Sigmoid colon (tissue), 4 donors: ENCODE data around the gene DKK1.

Source experiments
- POLR2A ChIP-seq, 2 donors: fragments of 450-650 bp; IDR thresholded peaks; one replicate each; pipeline ENCODE4 v1.6.1; 2016; ENCODE audit warnings: antibody characterized with exemption in 2 of 2, mild to moderate bottlenecking in 2 of 2, moderate library complexity in 2 of 2
- POLR2AphosphoS5 ChIP-seq, 4 donors: sonication (generic); formaldehyde crosslinking; IDR thresholded peaks; one replicate each; pipeline ENCODE4 v1.6.1; 2017; ENCODE audit warnings: antibody characterized with exemption in 4 of 4
- TF ChIP-seq, protein P1 (sequence below), 4 experiments: fragments of 450-650 bp in 3 of 4; fragments of 200-600 bp in 1 of 4; IDR thresholded peaks; one replicate each; pipeline ENCODE4 v1.5.1; 2016 to 2019; ENCODE audit warnings: antibody characterized with exemption in 4 of 4, mild to moderate bottlenecking in 3 of 4, moderate library complexity in 2 of 4

- TF ChIP-seq, protein P1, sequence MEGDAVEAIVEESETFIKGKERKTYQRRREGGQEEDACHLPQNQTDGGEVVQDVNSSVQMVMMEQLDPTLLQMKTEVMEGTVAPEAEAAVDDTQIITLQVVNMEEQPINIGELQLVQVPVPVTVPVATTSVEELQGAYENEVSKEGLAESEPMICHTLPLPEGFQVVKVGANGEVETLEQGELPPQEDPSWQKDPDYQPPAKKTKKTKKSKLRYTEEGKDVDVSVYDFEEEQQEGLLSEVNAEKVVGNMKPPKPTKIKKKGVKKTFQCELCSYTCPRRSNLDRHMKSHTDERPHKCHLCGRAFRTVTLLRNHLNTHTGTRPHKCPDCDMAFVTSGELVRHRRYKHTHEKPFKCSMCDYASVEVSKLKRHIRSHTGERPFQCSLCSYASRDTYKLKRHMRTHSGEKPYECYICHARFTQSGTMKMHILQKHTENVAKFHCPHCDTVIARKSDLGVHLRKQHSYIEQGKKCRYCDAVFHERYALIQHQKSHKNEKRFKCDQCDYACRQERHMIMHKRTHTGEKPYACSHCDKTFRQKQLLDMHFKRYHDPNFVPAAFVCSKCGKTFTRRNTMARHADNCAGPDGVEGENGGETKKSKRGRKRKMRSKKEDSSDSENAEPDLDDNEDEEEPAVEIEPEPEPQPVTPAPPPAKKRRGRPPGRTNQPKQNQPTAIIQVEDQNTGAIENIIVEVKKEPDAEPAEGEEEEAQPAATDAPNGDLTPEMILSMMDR (IDR thresholded peaks at IDR 0.05): no peak
- TF ChIP-seq POLR2A (IDR thresholded peaks at IDR 0.05) (no peak), POLR2AphosphoS5 (IDR thresholded peaks at IDR 0.05) (no peak)
These were observed 4.9 kb downstream of the DKK1 start for GRCh38 chr10:52318822-52319464.
